A673 (cell line): ENCODE results near the gene FDXR. TPM values are rescaled to one million over a fixed set of nuclear protein-coding genes. Genes with fewer than 3 reads are reported as not detected.

Experiments used
- BruUV-seq: library from RNA; stranded (reverse); fragments of 400-500 nt; replicated peaks from 2 replicates; lab custom pipeline; 2021; lab: Mats Ljungman, UMichigan
- CTCF ChIA-PET: fragments of 300-600 bp; sonication (Branson Sonifier 250); formaldehyde crosslinking; loops from one replicate; lab custom pipeline; 2022; ENCODE audit warnings: antibody characterized with exemption; lab: Charles Lee
- POLR2A ChIA-PET: fragments of 300-600 bp; sonication (Branson Sonifier 250); formaldehyde crosslinking; loops from one replicate; lab custom pipeline; 2022; ENCODE audit warnings: antibody characterized with exemption; ENCODE audit not compliant: low non-redundant PET; lab: Charles Lee
- DNase-seq: peaks from one replicate; pipeline ENCODE4 v3.0.0-alpha.2; 2015; ENCODE audit warnings: low spot score
- H3K27ac ChIP-seq: fragments of 200-600 bp; sonication (generic); 2 replicates; pipeline ENCODE4 v1.5.1; 2016; ENCODE audit warnings: mixed run types, low read depth, mild to moderate bottlenecking, mixed read lengths, antibody characterized with exemption, low read length; ENCODE audit not compliant: poor library complexity, severe bottlenecking
- H3K27me3 ChIP-seq: fragments of 200-600 bp; sonication (generic); replicated peaks from 2 replicates; pipeline ENCODE4 v1.6.1; 2017; ENCODE audit warnings: mixed run types, low read depth, mild to moderate bottlenecking, mixed read lengths, antibody characterized with exemption, low read length; ENCODE audit not compliant: insufficient read depth, poor library complexity
- H3K36me3 ChIP-seq: fragments of 200-600 bp; sonication (generic); 2 replicates; pipeline ENCODE4 v1.6.1; 2016; ENCODE audit warnings: mixed run types, mild to moderate bottlenecking, mixed read lengths, antibody characterized with exemption, low read length; ENCODE audit not compliant: insufficient read depth, poor library complexity, severe bottlenecking
- H3K4me1 ChIP-seq: fragments of 200-600 bp; sonication (generic); 2 replicates; pipeline ENCODE4 v1.6.1; 2017; ENCODE audit warnings: mixed run types, mild to moderate bottlenecking, mixed read lengths, antibody characterized with exemption, low read length; ENCODE audit not compliant: insufficient read depth, poor library complexity, severe bottlenecking
- H3K4me3 ChIP-seq: fragments of 200-600 bp; sonication (generic); 2 replicates; pipeline ENCODE4 v1.5.1; 2016; ENCODE audit warnings: low read depth, mixed run types, mild to moderate bottlenecking, mixed read lengths, low read length; ENCODE audit not compliant: poor library complexity, severe bottlenecking
- H3K9me3 ChIP-seq: fragments of 200-600 bp; sonication (generic); 2 replicates; pipeline ENCODE4 v1.6.1; 2016; ENCODE audit warnings: mixed run types, low read depth, mild to moderate bottlenecking, mixed read lengths, antibody characterized with exemption, low read length; ENCODE audit not compliant: poor library complexity, severe bottlenecking
- EZH2 ChIP-seq: fragments of 200-600 bp; sonication (generic); IDR thresholded peaks from 2 replicates; pipeline ENCODE4 v1.6.1; 2017; ENCODE audit warnings: borderline replicate concordance, low read depth, mild to moderate bottlenecking, mixed read lengths, antibody characterized with exemption, low read length; ENCODE audit not compliant: poor library complexity, severe bottlenecking
- intact Hi-C: fragments of 100-400 bp; cut with micrococcal nuclease; formaldehyde crosslinking; loops from one replicate; pipeline ENCODE4 v1.10.0; 2022; ENCODE audit not compliant: unreplicated experiment
- total RNA-seq: library from RNA; stranded (reverse); gene quantifications from 2 replicates; pipeline ENCODE4 v1.2.3, GENCODE V29; 2021
- TF ChIP-seq, protein P1 (sequence below): fragments of 300-800, 200-600 bp; sonication (generic); conservative IDR thresholded peaks from 2 replicates; pipeline ENCODE4 v1.5.1; 2017; ENCODE audit warnings: low read depth, mild to moderate bottlenecking, antibody characterized with exemption, low read length, moderate library complexity, mixed read lengths

The FDXR gene
- total RNA-seq, 1 experiment from 2014 or later, result 17.8 TPM

DNA sequence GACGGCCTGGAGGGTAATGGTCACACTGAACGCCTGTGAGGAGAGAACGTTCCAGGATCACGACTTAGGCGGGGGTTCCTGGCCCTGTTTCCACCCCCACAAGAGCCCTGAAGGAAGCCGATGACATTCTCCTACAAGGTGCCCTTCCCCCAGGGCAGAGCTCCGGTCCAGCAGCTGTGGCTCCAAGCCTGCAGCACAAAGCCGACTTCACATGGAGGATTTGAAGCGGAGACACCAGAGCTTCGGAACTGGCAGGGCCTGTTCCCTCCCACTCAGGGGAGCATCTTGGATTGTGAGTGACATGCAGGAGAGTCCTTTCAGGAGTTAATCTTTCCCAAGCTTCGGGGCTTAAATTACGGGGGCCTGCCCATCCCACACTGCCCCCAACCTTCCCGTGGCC lies 15.7 kb upstream of the FDXR start:
- no TSS peak for BruUV-seq
- Histone ChIP-seq H3K27me3 (peaks cover 34% of the 10 kb centered on the region), H3K4me1 (no peaks in the 10 kb centered on the region), H3K36me3 (no peaks in the 10 kb centered on the region), H3K27ac (no peak overlapping the region), H3K9me3 (no peaks in the 10 kb centered on the region), H3K4me3 (no peak overlapping the region)
- ChIA-PET CTCF (no interaction called here), POLR2A (no interaction called here)
- TF ChIP-seq, protein P1, sequence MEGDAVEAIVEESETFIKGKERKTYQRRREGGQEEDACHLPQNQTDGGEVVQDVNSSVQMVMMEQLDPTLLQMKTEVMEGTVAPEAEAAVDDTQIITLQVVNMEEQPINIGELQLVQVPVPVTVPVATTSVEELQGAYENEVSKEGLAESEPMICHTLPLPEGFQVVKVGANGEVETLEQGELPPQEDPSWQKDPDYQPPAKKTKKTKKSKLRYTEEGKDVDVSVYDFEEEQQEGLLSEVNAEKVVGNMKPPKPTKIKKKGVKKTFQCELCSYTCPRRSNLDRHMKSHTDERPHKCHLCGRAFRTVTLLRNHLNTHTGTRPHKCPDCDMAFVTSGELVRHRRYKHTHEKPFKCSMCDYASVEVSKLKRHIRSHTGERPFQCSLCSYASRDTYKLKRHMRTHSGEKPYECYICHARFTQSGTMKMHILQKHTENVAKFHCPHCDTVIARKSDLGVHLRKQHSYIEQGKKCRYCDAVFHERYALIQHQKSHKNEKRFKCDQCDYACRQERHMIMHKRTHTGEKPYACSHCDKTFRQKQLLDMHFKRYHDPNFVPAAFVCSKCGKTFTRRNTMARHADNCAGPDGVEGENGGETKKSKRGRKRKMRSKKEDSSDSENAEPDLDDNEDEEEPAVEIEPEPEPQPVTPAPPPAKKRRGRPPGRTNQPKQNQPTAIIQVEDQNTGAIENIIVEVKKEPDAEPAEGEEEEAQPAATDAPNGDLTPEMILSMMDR, result no peak
- TF ChIP-seq EZH2, result no peak
- intact Hi-C loops, result no loop called here
- no peak for DNase-seq

DNA sequence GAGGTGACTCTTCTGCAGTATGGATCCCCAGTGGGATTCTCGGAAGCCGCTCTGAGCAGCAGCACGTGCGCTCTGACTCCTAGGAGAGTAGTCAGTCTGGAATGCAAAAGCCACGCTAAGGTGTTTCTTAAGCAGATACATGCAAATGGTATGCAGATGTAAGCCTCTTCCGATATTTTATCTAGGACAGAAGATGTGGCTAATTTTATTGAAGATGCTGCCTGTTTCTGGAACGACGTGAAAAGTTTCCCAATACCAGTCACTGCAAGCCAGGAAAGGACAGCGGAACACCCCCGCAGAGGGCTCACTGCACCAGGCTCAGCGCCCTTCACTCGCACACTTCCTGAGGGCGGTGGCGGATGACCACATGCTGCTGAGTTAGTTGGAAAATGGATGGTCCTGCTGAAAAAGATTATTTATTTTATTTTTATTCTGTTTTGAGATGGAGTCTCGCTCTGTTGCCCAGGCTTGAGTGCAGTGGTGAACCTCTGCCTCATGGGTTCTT lies 10.5 kb upstream of the FDXR start:
- Histone ChIP-seq H3K27me3 (peaks cover 2% of the 10 kb centered on the region), H3K36me3 (no peaks in the 10 kb centered on the region), H3K4me3 (no peak overlapping the region), H3K9me3 (no peaks in the 10 kb centered on the region), H3K27ac (no peak overlapping the region), H3K4me1 (no peaks in the 10 kb centered on the region)
- TF ChIP-seq EZH2, result no peak
- TF ChIP-seq, protein P1, result no peak
- intact Hi-C loops, result no loop called here
- ChIA-PET CTCF (no interaction called here), POLR2A (no interaction called here)
- no peak for DNase-seq
- BruUV-seq, result no TSS peak

DNA sequence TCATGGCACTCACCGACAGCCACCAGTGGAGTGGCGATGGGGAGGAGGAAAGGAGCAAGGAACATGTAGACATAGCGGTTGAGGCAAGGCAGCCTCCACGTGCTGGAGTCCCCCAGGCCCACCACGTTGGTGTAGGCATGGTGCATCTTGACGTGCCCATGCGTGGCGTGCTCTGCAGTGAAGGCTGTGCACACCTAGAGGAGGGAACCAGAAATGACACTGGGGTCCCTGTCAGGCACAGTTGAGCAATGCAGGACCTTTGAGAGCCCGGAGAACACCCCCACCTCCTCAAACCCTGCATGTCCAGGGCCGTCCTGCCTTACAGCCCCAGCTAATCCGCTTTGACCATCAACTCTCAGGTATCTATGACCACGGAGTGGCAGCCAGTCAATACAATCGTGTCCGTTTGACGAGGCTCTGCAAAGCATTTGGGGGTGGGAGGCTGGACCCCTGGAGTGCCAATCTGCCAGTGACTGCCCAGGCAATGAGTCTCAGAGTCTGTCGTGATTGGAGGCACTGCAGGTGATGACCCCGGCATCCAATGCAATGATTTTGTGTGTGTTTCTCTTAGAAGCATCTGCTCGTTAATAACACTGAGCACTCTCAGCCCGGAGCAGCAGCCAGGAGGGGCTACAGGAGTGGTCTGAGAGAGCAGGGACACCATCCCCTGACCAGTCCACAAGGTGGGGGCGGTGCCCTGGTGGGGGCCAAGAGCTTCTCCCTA lies 9.9 kb upstream of the FDXR start:
- TF ChIP-seq, protein P1, result no peak
- no peak for TF ChIP-seq EZH2
- no peak overlapping the region for H3K27ac ChIP-seq
- no peaks in the 10 kb centered on the region for H3K4me1 ChIP-seq
- peaks cover 2% of the 10 kb centered on the region for H3K27me3 ChIP-seq
- no peak overlapping the region for H3K4me3 ChIP-seq
- ChIA-PET CTCF (interaction anchor here (1.1 kb wide), 1 partner anchor 79 kb away, joined by 3 read pairs; no protein-coding TSS in a partner anchor), POLR2A (no interaction called here)
- DNase-seq, result no peak
- intact Hi-C loops, result no loop called here
- BruUV-seq, result no TSS peak
- no peaks in the 10 kb centered on the region for H3K9me3 ChIP-seq
- no peaks in the 10 kb centered on the region for H3K36me3 ChIP-seq
